ENCODE results near the gene CDH23. TPM values are rescaled to one million over a fixed set of nuclear protein-coding genes. Genes with fewer than 3 reads are reported as not detected.

The CDH23 gene
- total RNA-seq, 1 experiment from 2014 or later, result 2.9 TPM

- ATAC-seq (no peak), DNase-seq (ENCODE audit: low spot score) (no peak)
- ChIA-PET CTCF (interaction anchor here (1.9 to 7.8 kb wide), 3 partner anchors 31 to 52 kb away, joined by 4 to 59 read pairs (median 17); no protein-coding TSS in a partner anchor), POLR2A (no interaction called here)
- Mint-ChIP-seq H3K36me3 (peaks cover 2% of the 10 kb centered on the region; the same call in 1 of the 2 replicates), H3K4me3 (no peak overlapping the region), H3K27ac (no peak overlapping the region), H3K27me3 (ENCODE audit: low read depth) (peaks cover 21% of the 10 kb centered on the region), H3K4me1 (peaks cover 44% of the 10 kb centered on the region), H3K9me3 (peaks cover 4% of the 10 kb centered on the region)
- TF ChIP-seq PRDM15 (CRISPR knock-in tag; IDR thresholded peaks at IDR 0.05) (0 out of 2 replicates have a peak, but pooled peaks have one; percentile 1), E2F1 (CRISPR knock-in tag; IDR thresholded peaks at IDR 0.05) (no peak)
These were observed 268.7 kb downstream of the CDH23 start for GRCh38 chr10:71665456-71665855.

GRCh38 chr10:71666639-71667386 lies 270.1 kb downstream of the CDH23 start:
- Mint-ChIP-seq H3K27ac (no peak overlapping the region), H3K4me3 (no peak overlapping the region), H3K9me3 (no peaks in the 10 kb centered on the region), H3K36me3 (no peaks in the 10 kb centered on the region), H3K4me1 (peaks cover 37% of the 10 kb centered on the region), H3K27me3 (ENCODE audit: low read depth) (peaks cover 14% of the 10 kb centered on the region; the same call in 1 of the 2 replicates)
- ATAC-seq (no peak), DNase-seq (ENCODE audit: low spot score) (no peak)
- ChIA-PET POLR2A (interaction anchor here (0.6 kb wide), 1 partner anchor 54 kb away, joined by 4 read pairs; no protein-coding TSS in a partner anchor), CTCF (interaction anchor here (1.0 to 7.8 kb wide), 3 partner anchors 13 to 41 kb away, joined by 3 to 59 read pairs (median 4); no protein-coding TSS in a partner anchor)
- no peak for TF ChIP-seq ZNF263 (CRISPR knock-in tag; IDR thresholded peaks at IDR 0.05; ENCODE audit: low read depth)
- TF ChIP-seq ARID4B (CRISPR knock-in tag; IDR thresholded peaks at IDR 0.05; ENCODE audit: borderline replicate concordance), result no peak
- TF ChIP-seq ERG (CRISPR knock-in tag; IDR thresholded peaks at IDR 0.05), result no peak

GRCh38 chr10:71667387-71667752 lies 270.6 kb downstream of the CDH23 start:
- TF ChIP-seq ATF3 (CRISPR knock-in tag; conservative IDR thresholded peaks at IDR 0.05) (no peak), ETV6 (CRISPR knock-in tag; IDR thresholded peaks at IDR 0.05) (no peak)
- POLR2A ChIA-PET, result interaction anchor here (0.6 kb wide), 1 partner anchor 53 kb away, joined by 4 read pairs; no protein-coding TSS in a partner anchor
- no peaks in the 10 kb centered on the region for H3K36me3 Mint-ChIP-seq
- no peak overlapping the region for H3K27ac Mint-ChIP-seq
- H3K4me3 Mint-ChIP-seq, result no peak overlapping the region
- peaks cover 37% of the 10 kb centered on the region for H3K4me1 Mint-ChIP-seq
- CTCF ChIA-PET, result interaction anchor here (1.0 to 7.8 kb wide), 3 partner anchors 12 to 41 kb away, joined by 3 to 59 read pairs (median 4); no protein-coding TSS in a partner anchor
- DNase-seq (ENCODE audit: low spot score) (no peak), ATAC-seq (no peak)
- peaks cover 14% of the 10 kb centered on the region; the same call in 1 of the 2 replicates for H3K27me3 Mint-ChIP-seq (ENCODE audit: low read depth)
- no peaks in the 10 kb centered on the region for H3K9me3 Mint-ChIP-seq

Measured in WTC11 (cell line).